Measurements from ENCODE around the gene ST6GAL1.

Gene ST6GAL1

GRCh38 chr3:187025254-187025655 is 94.9 kb downstream of the ST6GAL1 start:
- H3K4me3 ChIP-seq (ENCODE audit: low read length) = no peak overlapping the region
- TF ChIP-seq CTCF (conservative IDR thresholded peaks at IDR 0.05; ENCODE audit: low read length) = no peak
- no peak for DNase-seq (ENCODE audit: low read depth)

DNA sequence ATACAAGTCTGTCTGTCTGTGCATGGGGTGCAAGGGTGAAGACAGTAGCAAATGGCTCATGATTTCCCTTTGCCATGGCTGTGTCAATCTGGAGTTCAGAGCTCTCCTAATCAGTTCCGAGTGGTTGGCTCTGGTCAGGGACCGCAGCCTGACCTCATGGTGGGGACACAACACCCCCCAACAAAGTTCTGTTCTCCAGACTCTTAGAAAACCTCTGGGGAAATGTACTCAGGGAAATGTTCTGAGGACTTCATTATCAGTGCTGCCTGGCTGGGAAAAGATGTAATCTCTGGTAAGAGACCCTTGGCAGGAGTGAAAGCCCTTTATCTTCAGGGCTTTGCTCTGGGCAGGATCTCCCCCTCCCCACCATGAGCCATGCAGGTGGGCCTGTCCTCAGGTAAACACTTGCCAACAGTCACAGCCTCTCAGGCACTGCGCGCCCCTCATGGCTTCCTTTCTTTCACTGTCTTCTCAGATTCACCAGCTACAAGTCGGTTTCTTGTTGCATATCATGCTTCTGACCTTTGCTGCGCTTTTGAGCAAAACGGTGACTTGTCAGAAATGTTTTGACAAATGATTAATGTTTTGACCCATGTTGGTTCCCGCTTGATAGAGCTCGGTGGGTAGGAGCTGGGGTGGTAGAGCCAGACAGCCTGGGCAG is 95.5 kb downstream of the ST6GAL1 start:
- H3K4me3 ChIP-seq (ENCODE audit: low read length) = no peak overlapping the region
- no peak for DNase-seq (ENCODE audit: low read depth)
- TF ChIP-seq CTCF (conservative IDR thresholded peaks at IDR 0.05; ENCODE audit: low read length) = no peak

DNA sequence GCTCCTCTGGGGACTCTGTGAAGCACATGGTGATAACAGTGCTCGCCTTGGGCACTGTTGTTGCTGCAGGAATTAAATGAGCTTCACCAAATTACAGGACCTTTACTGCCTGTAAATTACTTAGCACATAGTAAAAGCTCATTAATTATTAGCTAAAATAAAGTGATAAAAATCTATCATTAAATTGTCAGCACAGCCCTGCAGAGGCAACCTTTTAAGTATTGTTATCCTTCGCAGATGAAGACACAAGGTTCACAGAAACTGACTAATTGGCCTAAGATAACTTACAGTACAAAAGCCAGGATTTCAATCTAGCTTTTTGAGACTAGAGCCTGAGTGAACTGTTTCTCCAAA is 96.0 kb downstream of the ST6GAL1 start:
- TF ChIP-seq CTCF (conservative IDR thresholded peaks at IDR 0.05; ENCODE audit: low read length) = no peak
- no peak overlapping the region for H3K4me3 ChIP-seq (ENCODE audit: low read length)

GRCh38 chr3:187027531-187028278 is 97.4 kb downstream of the ST6GAL1 start:
- no peak for DNase-seq (ENCODE audit: low read depth)
- TF ChIP-seq CTCF (conservative IDR thresholded peaks at IDR 0.05; ENCODE audit: low read length) = no peak
- H3K4me3 ChIP-seq (ENCODE audit: low read length) = no peak overlapping the region

More for the DNA sequence above, 96.0 kb downstream of the ST6GAL1 start:
- no peak for DNase-seq (ENCODE audit: low read depth)

- no peak for DNase-seq (ENCODE audit: low read depth)
- TF ChIP-seq CTCF (conservative IDR thresholded peaks at IDR 0.05; ENCODE audit: low read length) = no peak
Measured at GRCh38 chr3:187031934-187032333, 101.6 kb downstream of the ST6GAL1 start.

GRCh38 chr3:187036394-187036793 is 106.1 kb downstream of the ST6GAL1 start:
- H3K4me3 ChIP-seq (ENCODE audit: low read length) = no peak overlapping the region
- no peak for TF ChIP-seq CTCF (conservative IDR thresholded peaks at IDR 0.05; ENCODE audit: low read length)
- DNase-seq (ENCODE audit: low read depth) = no peak

More at GRCh38 chr3:187031934-187032333, 101.6 kb downstream of the ST6GAL1 start:
- no peak overlapping the region for H3K4me3 ChIP-seq (ENCODE audit: low read length)
